ENCODE results near the gene TIMM44. TPM values are rescaled to one million over a fixed set of nuclear protein-coding genes. Genes with fewer than 3 reads are reported as not detected.

The TIMM44 gene
- total and polyA plus RNA-seq, 10 of the 15 experiments (the other 5 are each of a cell fraction or from before 2014, with no cell fraction given), result 6.6 to 90.7 (median 57.6) TPM

DNA sequence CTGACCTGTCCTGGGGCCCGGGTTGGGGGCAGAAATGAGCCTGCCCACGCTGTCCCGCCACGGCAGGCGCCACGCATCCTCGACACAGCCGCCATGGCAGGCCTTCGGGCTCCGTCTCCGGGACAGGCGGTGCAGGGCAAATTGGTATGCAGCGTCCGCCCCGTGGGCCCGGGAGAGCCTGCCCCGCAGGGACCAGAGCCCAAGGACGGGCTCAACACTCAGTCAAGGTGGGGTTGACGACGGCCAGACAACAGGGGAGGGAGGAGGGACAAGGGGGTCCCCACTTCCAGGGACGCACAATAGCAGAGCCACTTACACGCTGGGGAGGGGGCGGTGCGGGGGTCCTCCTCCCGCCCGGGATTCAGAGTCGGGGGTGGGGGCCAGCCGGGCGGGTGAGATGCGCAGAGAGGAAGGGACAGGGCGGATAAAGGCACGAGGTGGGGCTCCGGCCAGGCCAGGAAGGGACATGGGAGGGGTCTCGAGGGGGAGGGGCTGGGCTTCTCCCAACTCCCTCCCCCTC, 18.8 kb downstream of the TIMM44 start:
- intact Hi-C loops (cut with micrococcal nuclease; ENCODE audit: unreplicated experiment), result loop anchor here (1.0 kb wide), 1 partner anchor 71 kb away; no protein-coding TSS in a partner anchor
- no peaks in the 10 kb centered on the region for H3K9me3 ChIP-seq (replicated peaks; ENCODE audit: control insufficient read depth, insufficient read depth, low read length)
- FAIRE-seq (no peak), ATAC-seq (no peak), DNase-seq (ENCODE audit: low read depth, low spot score) (no peak)
- H4K20me1 ChIP-seq (ENCODE audit: control insufficient read depth, insufficient read depth), result no peaks in the 10 kb centered on the region; the same call in 1 of the 2 replicates
- in situ Hi-C loops (cut with MboI), result no loop called here
- H3K79me2 ChIP-seq (ENCODE audit: control insufficient read depth, insufficient read depth, low read length), result no peaks in the 10 kb centered on the region
- H3K27ac ChIP-seq (ENCODE audit: control insufficient read depth, insufficient read depth), result no peak overlapping the region
- no TSS peak for BruUV-seq (replicated peaks)
- no peaks in the 10 kb centered on the region for H3K27me3 ChIP-seq (replicated peaks in 1 of 2; ENCODE audit: control insufficient read depth in 2 of 2, insufficient read depth in 2 of 2, low read length in 1 of 2)
- no peak for TF ChIP-seq FOXM1 (IDR thresholded peaks at IDR 0.05; ENCODE audit: low read depth, low read length)
- ChIA-PET SMC1A (ENCODE audit: uncharacterized antibody, unreplicated experiment) (no interaction called here), RAD21 (ENCODE audit: unreplicated experiment) (interaction anchor here (0.7 kb wide), 1 partner anchor 146 kb away, joined by 3 read pairs; no protein-coding TSS in a partner anchor), POLR2A (interaction anchor here (0.6 kb wide), 1 partner anchor 558 kb away, joined by 3 read pairs; no protein-coding TSS in a partner anchor), CTCF (no interaction called here)
- WGBS (ENCODE audit: insufficient coverage, insufficient replicate concordance, low lambda C conversion rate, missing lambda C conversion rate), result 84% methylated on average over 18 of the region's 34 CpGs
- H3K4me1 ChIP-seq (ENCODE audit: control insufficient read depth, insufficient read depth, low read length), result peaks cover 8% of the 10 kb centered on the region
- H2AFZ ChIP-seq (ENCODE audit: control insufficient read depth, low read depth, low read length), result no peak overlapping the region
- no peak overlapping the region for H3K9ac ChIP-seq (ENCODE audit: control insufficient read depth, insufficient read depth, low read length)
- H3K36me3 ChIP-seq (ENCODE audit: control insufficient read depth in 2 of 2, insufficient read depth in 2 of 2, low read length in 1 of 2), result peaks cover 0 to 3% of the 10 kb centered on the region in 2 experiments; a peak in 2 of 4 replicates
- H3K4me2 ChIP-seq (ENCODE audit: control insufficient read depth, insufficient read depth), result no peak overlapping the region
- no peak overlapping the region for H3K4me3 ChIP-seq

GRCh38 chr19:7924241-7924640, 19.2 kb downstream of the TIMM44 start:
- no peak for FAIRE-seq
- 66% methylated on average over 12 of the region's 12 CpGs for WGBS (ENCODE audit: insufficient coverage, insufficient replicate concordance, low lambda C conversion rate, missing lambda C conversion rate)
- SMC1A ChIA-PET (ENCODE audit: uncharacterized antibody, unreplicated experiment), result interaction anchor here (0.6 kb wide), 1 partner anchor 28 kb away, joined by 3 read pairs; no protein-coding TSS in a partner anchor
- TF ChIP-seq NFXL1 (IDR thresholded peaks at IDR 0.05; ENCODE audit: borderline replicate concordance), result no peak
- TF ChIP-seq NFYA (IDR thresholded peaks at IDR 0.05; ENCODE audit: borderline replicate concordance, low read depth, low read length), result no peak
- no peak for TF ChIP-seq RAD21 (IDR thresholded peaks at IDR 0.05; ENCODE audit: insufficient read depth, low read depth, low read length)
- no peak for TF ChIP-seq ZNF207 (IDR thresholded peaks at IDR 0.05; ENCODE audit: borderline replicate concordance)
- TF ChIP-seq, protein P1, sequence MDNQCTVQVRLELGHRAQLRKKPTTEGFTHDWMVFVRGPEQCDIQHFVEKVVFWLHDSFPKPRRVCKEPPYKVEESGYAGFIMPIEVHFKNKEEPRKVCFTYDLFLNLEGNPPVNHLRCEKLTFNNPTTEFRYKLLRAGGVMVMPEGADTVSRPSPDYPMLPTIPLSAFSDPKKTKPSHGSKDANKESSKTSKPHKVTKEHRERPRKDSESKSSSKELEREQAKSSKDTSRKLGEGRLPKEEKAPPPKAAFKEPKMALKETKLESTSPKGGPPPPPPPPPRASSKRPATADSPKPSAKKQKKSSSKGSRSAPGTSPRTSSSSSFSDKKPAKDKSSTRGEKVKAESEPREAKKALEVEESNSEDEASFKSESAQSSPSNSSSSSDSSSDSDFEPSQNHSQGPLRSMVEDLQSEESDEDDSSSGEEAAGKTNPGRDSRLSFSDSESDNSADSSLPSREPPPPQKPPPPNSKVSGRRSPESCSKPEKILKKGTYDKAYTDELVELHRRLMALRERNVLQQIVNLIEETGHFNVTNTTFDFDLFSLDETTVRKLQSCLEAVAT (IDR thresholded peaks at IDR 0.05), result no peak
- TF ChIP-seq CHD4 (IDR thresholded peaks at IDR 0.05), result no peak
- no peak for TF ChIP-seq MEF2A (IDR thresholded peaks at IDR 0.05; ENCODE audit: insufficient read depth, low read depth, low read length)
- no peak for TF ChIP-seq PRDM15 (CRISPR knock-in tag; IDR thresholded peaks at IDR 0.05)
- TF ChIP-seq BCL11A (IDR thresholded peaks at IDR 0.05; ENCODE audit: low read depth, low read length), result no peak
- TF ChIP-seq EED (IDR thresholded peaks at IDR 0.05; ENCODE audit: low read depth), result no peak

More at GRCh38 chr19:7924241-7924640, 19.2 kb downstream of the TIMM44 start:
- H3K4me3 ChIP-seq, result no peak overlapping the region
- no TSS peak for BruUV-seq (replicated peaks)
- no peaks in the 10 kb centered on the region for H3K27me3 ChIP-seq (replicated peaks in 1 of 2; ENCODE audit: control insufficient read depth in 2 of 2, insufficient read depth in 2 of 2, low read length in 1 of 2)
- peaks cover 11% of the 10 kb centered on the region for H3K4me1 ChIP-seq (ENCODE audit: control insufficient read depth, insufficient read depth, low read length)
- no peak for DNase-seq (ENCODE audit: low read depth, low spot score)
- H3K36me3 ChIP-seq (ENCODE audit: control insufficient read depth in 2 of 2, insufficient read depth in 2 of 2, low read length in 1 of 2), result peaks cover 0 to 3% of the 10 kb centered on the region in 2 experiments; a peak in 2 of 4 replicates
- intact Hi-C loops (cut with micrococcal nuclease; ENCODE audit: unreplicated experiment), result no loop called here
- ChIA-PET POLR2A (interaction anchor here (0.6 kb wide), 1 partner anchor 558 kb away, joined by 3 read pairs; no protein-coding TSS in a partner anchor), CTCF (interaction anchor here (1.1 to 1.4 kb wide), 2 partner anchors 46 to 72 kb away, joined by 3 read pairs; no protein-coding TSS in a partner anchor), RAD21 (ENCODE audit: unreplicated experiment) (interaction anchor here (0.7 kb wide), 1 partner anchor 145 kb away, joined by 3 read pairs; no protein-coding TSS in a partner anchor)
- no peak overlapping the region for H2AFZ ChIP-seq (ENCODE audit: control insufficient read depth, low read depth, low read length)
- ATAC-seq, result no peak
- H3K4me2 ChIP-seq (ENCODE audit: control insufficient read depth, insufficient read depth), result no peak overlapping the region
- H3K79me2 ChIP-seq (ENCODE audit: control insufficient read depth, insufficient read depth, low read length), result no peaks in the 10 kb centered on the region
- in situ Hi-C loops (cut with MboI), result no loop called here
- H3K27ac ChIP-seq (ENCODE audit: control insufficient read depth, insufficient read depth), result no peak overlapping the region
- no peaks in the 10 kb centered on the region for H3K9me3 ChIP-seq (replicated peaks; ENCODE audit: control insufficient read depth, insufficient read depth, low read length)
- no peaks in the 10 kb centered on the region; the same call in 1 of the 2 replicates for H4K20me1 ChIP-seq (ENCODE audit: control insufficient read depth, insufficient read depth)
- no peak overlapping the region for H3K9ac ChIP-seq (ENCODE audit: control insufficient read depth, insufficient read depth, low read length)

Measured in GM12878 (cell line).